ENCODE measurements around the gene TRMT10C. TPM values are rescaled to one million over a fixed set of nuclear protein-coding genes. Genes with fewer than 3 reads are reported as not detected.
"Not testable (repeated sequence)": the region's sequence is repeated elsewhere in the genome, so short reads cannot be mapped to it uniquely, and the experiment has no call there.

The TRMT10C gene
- total RNA-seq, 2 experiments from 2014 or later = 54.3 to 55.4 TPM

GRCh38 chr3:101577286-101577685 is 15.6 kb downstream of the TRMT10C start:
- no peaks in the 10 kb centered on the region for H3K9me3 Mint-ChIP-seq (ENCODE audit: low read depth)
- peaks cover 46% of the 10 kb centered on the region for H3K4me1 Mint-ChIP-seq
- H3K27ac Mint-ChIP-seq = no peak overlapping the region
- ATAC-seq = no peak
- DNase-seq = no peak
- H3K27me3 Mint-ChIP-seq = no peaks in the 10 kb centered on the region
- no peak overlapping the region for H3K4me3 Mint-ChIP-seq
- intact Hi-C loops (cut with DNase I, micrococcal nuclease) = loop anchor here in 1 of 2 experiments (10.0 kb wide), 1 partner anchor 1242 kb away; the partner anchor contains the start of gene NIT2
- peaks cover 43% of the 10 kb centered on the region for H3K36me3 Mint-ChIP-seq (ENCODE audit: low read depth)
- ChIA-PET POLR2A (interaction anchor here (0.7 to 1.6 kb wide), 4 partner anchors 15 to 224 kb away, joined by 3 to 8 read pairs (median 5); no protein-coding TSS in a partner anchor), CTCF (no interaction called here)

GRCh38 chr3:101588616-101589015 is 26.9 kb downstream of the TRMT10C start:
- Mint-ChIP-seq H3K27ac (peak overlapping the region; percentile 3), H3K27me3 (no peaks in the 10 kb centered on the region)
- POLR2A ChIA-PET = interaction anchor here (0.5 kb wide), 1 partner anchor 21 kb away, joined by 11 read pairs; no protein-coding TSS in a partner anchor

GRCh38 chr3:101591071-101591470 is 29.4 kb downstream of the TRMT10C start:
- intact Hi-C loops (cut with DNase I, micrococcal nuclease) = no loop called here
- Mint-ChIP-seq H3K9me3 (ENCODE audit: low read depth) (no peaks in the 10 kb centered on the region), H3K36me3 (ENCODE audit: low read depth) (peaks cover 53% of the 10 kb centered on the region), H3K4me1 (peaks cover 16% of the 10 kb centered on the region), H3K27ac (peak overlapping the region; percentile 43), H3K27me3 (no peaks in the 10 kb centered on the region), H3K4me3 (no peak overlapping the region)
- ATAC-seq (no peak), DNase-seq (no peak)
- ChIA-PET CTCF (interaction anchor here (1.5 kb wide), 1 partner anchor 51 kb away, joined by 5 read pairs; no protein-coding TSS in a partner anchor), POLR2A (no interaction called here)

More at GRCh38 chr3:101588616-101589015, 26.9 kb downstream of the TRMT10C start:
- CTCF ChIA-PET = interaction anchor here (1.3 to 1.4 kb wide), 3 partner anchors 9 to 86 kb away, joined by 3 read pairs; partner anchors contain the start of gene PCNP
- Mint-ChIP-seq H3K4me1 (peaks cover 24% of the 10 kb centered on the region), H3K4me3 (no peak overlapping the region), H3K36me3 (ENCODE audit: low read depth) (peaks cover 61% of the 10 kb centered on the region), H3K9me3 (ENCODE audit: low read depth) (no peaks in the 10 kb centered on the region)
- no peak for DNase-seq
- intact Hi-C loops (cut with DNase I, micrococcal nuclease) = no loop called here
- ATAC-seq = no peak

GRCh38 chr3:101602731-101603130 is 41.1 kb downstream of the TRMT10C start:
- ATAC-seq (no peak), DNase-seq (no peak)
- Mint-ChIP-seq H3K27me3 (no peaks in the 10 kb centered on the region), H3K4me1 (no peaks in the 10 kb centered on the region), H3K4me3 (no peak overlapping the region), H3K9me3 (ENCODE audit: low read depth) (no peaks in the 10 kb centered on the region), H3K36me3 (ENCODE audit: low read depth) (peaks cover 1% of the 10 kb centered on the region), H3K27ac (no peak overlapping the region)
- CTCF ChIA-PET = no interaction called here
- intact Hi-C loops (cut with DNase I, micrococcal nuclease) = no loop called here
- POLR2A ChIA-PET = no interaction called here

- DNase-seq (no peak), ATAC-seq (no peak)
- POLR2A ChIA-PET = no interaction called here
- no peak overlapping the region for H3K27ac Mint-ChIP-seq
- H3K36me3 Mint-ChIP-seq (ENCODE audit: low read depth) = peaks cover 1% of the 10 kb centered on the region
- CTCF ChIA-PET = no interaction called here
- H3K27me3 Mint-ChIP-seq = no peaks in the 10 kb centered on the region
- no peaks in the 10 kb centered on the region for H3K9me3 Mint-ChIP-seq (ENCODE audit: low read depth)
- H3K4me3 Mint-ChIP-seq = no peak overlapping the region
- intact Hi-C loops (cut with DNase I, micrococcal nuclease) = no loop called here
- no peaks in the 10 kb centered on the region for H3K4me1 Mint-ChIP-seq
Measured at GRCh38 chr3:101603184-101603583, 41.5 kb downstream of the TRMT10C start.

GRCh38 chr3:101605398-101605797 is 43.7 kb downstream of the TRMT10C start:
- intact Hi-C loops (cut with DNase I, micrococcal nuclease); CTCF ChIA-PET; H3K27me3 Mint-ChIP-seq; H3K27ac Mint-ChIP-seq; H3K4me3 Mint-ChIP-seq; H3K9me3 Mint-ChIP-seq (ENCODE audit: low read depth); ATAC-seq; DNase-seq; H3K4me1 Mint-ChIP-seq; H3K36me3 Mint-ChIP-seq (ENCODE audit: low read depth); POLR2A ChIA-PET: not testable (repeated sequence)

- ATAC-seq = no peak
- POLR2A ChIA-PET = no interaction called here
Measured at GRCh38 chr3:101611023-101611422, 49.4 kb downstream of the TRMT10C start.

GRCh38 chr3:101613014-101613413 is 51.3 kb downstream of the TRMT10C start:
- H3K36me3 Mint-ChIP-seq (ENCODE audit: low read depth); DNase-seq; intact Hi-C loops (cut with DNase I, micrococcal nuclease); H3K9me3 Mint-ChIP-seq (ENCODE audit: low read depth); H3K4me3 Mint-ChIP-seq; H3K27me3 Mint-ChIP-seq; H3K4me1 Mint-ChIP-seq; POLR2A ChIA-PET; H3K27ac Mint-ChIP-seq; ATAC-seq: not testable (repeated sequence)
- CTCF ChIA-PET = interaction anchor here (0.6 to 1.2 kb wide), 3 partner anchors 20 to 1013 kb away, joined by 3 to 4 read pairs (median 4); no protein-coding TSS in a partner anchor

More at GRCh38 chr3:101611023-101611422, 49.4 kb downstream of the TRMT10C start:
- DNase-seq = no peak
- Mint-ChIP-seq H3K36me3 (ENCODE audit: low read depth) (no peaks in the 10 kb centered on the region), H3K27me3 (no peaks in the 10 kb centered on the region), H3K4me1 (no peaks in the 10 kb centered on the region), H3K27ac (no peak overlapping the region), H3K9me3 (ENCODE audit: low read depth) (no peaks in the 10 kb centered on the region), H3K4me3 (no peak overlapping the region)
- intact Hi-C loops (cut with DNase I, micrococcal nuclease) = no loop called here
- CTCF ChIA-PET = no interaction called here

GRCh38 chr3:101615525-101615924 is 53.9 kb downstream of the TRMT10C start:
- Mint-ChIP-seq H3K36me3 (ENCODE audit: low read depth) (no peaks in the 10 kb centered on the region), H3K27me3 (no peaks in the 10 kb centered on the region), H3K9me3 (ENCODE audit: low read depth) (no peaks in the 10 kb centered on the region), H3K27ac (no peak overlapping the region), H3K4me1 (no peaks in the 10 kb centered on the region), H3K4me3 (no peak overlapping the region)
- ChIA-PET POLR2A (interaction anchor here (0.9 kb wide), 1 partner anchor 219 kb away, joined by 3 read pairs; no protein-coding TSS in a partner anchor), CTCF (no interaction called here)
- ATAC-seq = no peak
- intact Hi-C loops (cut with DNase I, micrococcal nuclease) = no loop called here
- no peak for DNase-seq

Other genes starting within 250 kb of the TRMT10C start
- gene IMPG2, start 241.3 kb upstream of the TRMT10C start, total RNA-seq = under 1 TPM; 0.12 to 0.14 TPM
- gene SENP7, start 48.7 kb upstream of the TRMT10C start, total RNA-seq = 10 to 100 TPM; 12.3 to 12.9 TPM
- gene PCNP, start 12.3 kb downstream of the TRMT10C start, total RNA-seq = 100 to 1,000 TPM; 213 to 264 TPM
- gene ZBTB11, start 115.3 kb downstream of the TRMT10C start, total RNA-seq = 10 to 100 TPM; 25.1 to 26.0 TPM
- 1,000 to 10,000 TPM; 1,807 to 1,945 TPM for gene RPL24, start 124.8 kb downstream of the TRMT10C start, total RNA-seq
- 10 to 100 TPM; 18.1 to 20.0 TPM for gene CEP97, start 162.7 kb downstream of the TRMT10C start, total RNA-seq
- 10 to 100 TPM; 12.8 to 18.5 TPM for gene NXPE3, start 217.3 kb downstream of the TRMT10C start, total RNA-seq

Data from activated CD4-positive, alpha-beta T cell treated with anti-CD3 and anti-CD28 coated beads for 36 hours (primary cell).